Measurements from ENCODE around the gene TGM3.

Gene TGM3

GRCh38 chr20:2330090-2330695 lies 34.4 kb downstream of the TGM3 start:
- TF ChIP-seq, protein P1, sequence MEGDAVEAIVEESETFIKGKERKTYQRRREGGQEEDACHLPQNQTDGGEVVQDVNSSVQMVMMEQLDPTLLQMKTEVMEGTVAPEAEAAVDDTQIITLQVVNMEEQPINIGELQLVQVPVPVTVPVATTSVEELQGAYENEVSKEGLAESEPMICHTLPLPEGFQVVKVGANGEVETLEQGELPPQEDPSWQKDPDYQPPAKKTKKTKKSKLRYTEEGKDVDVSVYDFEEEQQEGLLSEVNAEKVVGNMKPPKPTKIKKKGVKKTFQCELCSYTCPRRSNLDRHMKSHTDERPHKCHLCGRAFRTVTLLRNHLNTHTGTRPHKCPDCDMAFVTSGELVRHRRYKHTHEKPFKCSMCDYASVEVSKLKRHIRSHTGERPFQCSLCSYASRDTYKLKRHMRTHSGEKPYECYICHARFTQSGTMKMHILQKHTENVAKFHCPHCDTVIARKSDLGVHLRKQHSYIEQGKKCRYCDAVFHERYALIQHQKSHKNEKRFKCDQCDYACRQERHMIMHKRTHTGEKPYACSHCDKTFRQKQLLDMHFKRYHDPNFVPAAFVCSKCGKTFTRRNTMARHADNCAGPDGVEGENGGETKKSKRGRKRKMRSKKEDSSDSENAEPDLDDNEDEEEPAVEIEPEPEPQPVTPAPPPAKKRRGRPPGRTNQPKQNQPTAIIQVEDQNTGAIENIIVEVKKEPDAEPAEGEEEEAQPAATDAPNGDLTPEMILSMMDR (conservative IDR thresholded peaks at IDR 0.05) = no peak
- no peak overlapping the region for H3K27ac ChIP-seq

- H3K27ac ChIP-seq = no peak overlapping the region
- TF ChIP-seq, protein P1 (conservative IDR thresholded peaks at IDR 0.05) = no peak
Measured at GRCh38 chr20:2331106-2331505, 35.3 kb downstream of the TGM3 start.

GRCh38 chr20:2331901-2332565 lies 36.2 kb downstream of the TGM3 start:
- no peak overlapping the region for H3K27ac ChIP-seq
- TF ChIP-seq, protein P1 (conservative IDR thresholded peaks at IDR 0.05) = no peak

- TF ChIP-seq, protein P1 (conservative IDR thresholded peaks at IDR 0.05) = no peak
Measured at GRCh38 chr20:2332711-2333110, 36.9 kb downstream of the TGM3 start.

GRCh38 chr20:2333821-2334220 lies 38.0 kb downstream of the TGM3 start:
- no peak overlapping the region for H3K27ac ChIP-seq
- TF ChIP-seq, protein P1 (conservative IDR thresholded peaks at IDR 0.05) = no peak

More at GRCh38 chr20:2332711-2333110, 36.9 kb downstream of the TGM3 start:
- no peak overlapping the region for H3K27ac ChIP-seq

GRCh38 chr20:2335096-2335870 lies 39.5 kb downstream of the TGM3 start:
- no peak overlapping the region for H3K27ac ChIP-seq
- TF ChIP-seq, protein P1 (conservative IDR thresholded peaks at IDR 0.05) = no peak

GRCh38 chr20:2336471-2336870 lies 40.7 kb downstream of the TGM3 start:
- TF ChIP-seq, protein P1 (conservative IDR thresholded peaks at IDR 0.05) = no peak
- peak overlapping the region; percentile 28; the same call in 1 of the 2 replicates for H3K27ac ChIP-seq

Data from VCaP (cell line).